BLaER1 treated with 17β-estradiol and CSF1 and Interleukin-3, amounts not matched to agents 10 nM and 100 nM (cell line): ENCODE data around the gene NOS1AP.

Source experiments
- H3K27ac ChIP-seq, 11 experiments: shearing (Covaris generic); formaldehyde crosslinking; 2 replicates each; pipeline ENCODE4 v1.8.1; 2022
- H3K27me3 ChIP-seq, 11 experiments: shearing (Covaris generic); formaldehyde crosslinking; 2 replicates each; pipeline ENCODE4 v1.8.1; 2022
- H3K36me3 ChIP-seq, 11 experiments: shearing (Covaris generic); formaldehyde crosslinking; 2 replicates each; pipeline ENCODE4 v1.8.1; 2022
- H3K4me1 ChIP-seq, 10 experiments: shearing (Covaris generic); formaldehyde crosslinking; 2 replicates each; pipeline ENCODE4 v1.8.1; 2022
- H3K4me2 ChIP-seq, 11 experiments: shearing (Covaris generic); formaldehyde crosslinking; 2 replicates each; pipeline ENCODE4 v1.8.1; 2022
- H3K4me3 ChIP-seq, 10 experiments: shearing (Covaris generic); formaldehyde crosslinking; 2 replicates each; pipeline ENCODE4 v1.8.1; 2022
- H3K9ac ChIP-seq, 11 experiments: shearing (Covaris generic); formaldehyde crosslinking; 2 replicates each; pipeline ENCODE4 v1.8.1; 2022
- H3K9me3 ChIP-seq, 11 experiments: shearing (Covaris generic); formaldehyde crosslinking; replicated peaks in 1 of 11; 2 replicates each; pipeline ENCODE4 v1.8.1; 2022
- H4K20me1 ChIP-seq, 11 experiments: shearing (Covaris generic); formaldehyde crosslinking; 2 replicates each; pipeline ENCODE4 v1.8.1; 2022
- Cebpa-rat ChIP-seq, 11 experiments: shearing (Covaris generic); IDR thresholded peaks; 2 replicates each; pipeline ENCODE4 v1.8.1; 2022

Gene NOS1AP

DNA sequence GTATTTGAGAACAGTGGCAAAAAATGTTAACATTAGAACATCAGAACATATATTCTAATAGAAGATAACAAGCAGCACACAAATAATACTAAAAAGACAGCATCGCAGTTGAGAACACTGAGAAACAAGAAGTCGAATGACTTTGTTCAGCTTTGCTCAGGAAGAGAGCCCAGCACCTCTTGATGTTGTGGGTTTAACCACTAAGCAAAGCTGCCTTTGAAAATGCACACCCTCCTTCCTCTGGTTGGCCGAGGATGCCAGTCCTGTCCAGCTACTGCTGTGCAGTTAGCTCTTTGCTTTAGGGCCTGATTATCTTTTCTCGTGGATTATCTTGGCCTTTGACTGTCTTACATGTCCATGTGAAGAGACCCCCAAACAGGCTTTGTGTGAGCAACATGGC lies 246.7 kb downstream of the NOS1AP start:
- Histone ChIP-seq H3K4me1 (peaks cover 0 to 2% (median 0%) of the 10 kb centered on the region in 10 experiments; a peak in 8 of 20 replicates), H3K36me3 (no peaks in the 10 kb centered on the region), H3K9me3 (no peaks in the 10 kb centered on the region; a peak in 1 of 22 replicates), H3K27ac (no peak overlapping the region), H3K4me2 (no peak overlapping the region), H3K9ac (no peak overlapping the region), H3K27me3 (no peaks in the 10 kb centered on the region), H3K4me3 (no peak overlapping the region), H4K20me1 (no peaks in the 10 kb centered on the region)
- TF ChIP-seq Cebpa-rat (IDR thresholded peaks at IDR 0.05), result no peak

DNA sequence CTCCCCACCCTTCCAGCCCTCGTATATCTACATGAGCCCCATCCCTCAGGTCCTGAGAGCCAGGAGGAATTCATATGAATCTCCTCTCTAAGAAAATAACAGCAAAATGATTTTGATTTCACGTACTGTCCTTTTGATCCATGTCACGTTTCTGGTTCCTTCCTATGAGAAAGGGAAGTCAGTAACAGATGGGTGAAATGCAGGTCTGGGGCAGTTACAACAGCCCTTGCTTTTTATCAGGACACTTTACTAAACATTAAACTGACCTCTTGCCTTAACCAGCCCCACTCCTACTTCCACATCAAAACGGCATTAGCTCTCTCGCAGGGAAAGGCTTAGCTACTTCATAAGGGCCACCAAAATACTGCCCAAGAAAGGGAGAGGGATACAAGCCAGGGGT lies 248.1 kb downstream of the NOS1AP start:
- no peaks in the 10 kb centered on the region for H3K4me1 ChIP-seq
- H3K36me3 ChIP-seq, result no peaks in the 10 kb centered on the region
- H4K20me1 ChIP-seq, result no peaks in the 10 kb centered on the region
- TF ChIP-seq Cebpa-rat (IDR thresholded peaks at IDR 0.05), result no peak
- no peak overlapping the region for H3K27ac ChIP-seq
- no peak overlapping the region for H3K9ac ChIP-seq
- H3K4me2 ChIP-seq, result no peak overlapping the region
- no peak overlapping the region for H3K4me3 ChIP-seq
- no peaks in the 10 kb centered on the region; a peak in 1 of 22 replicates for H3K9me3 ChIP-seq
- no peaks in the 10 kb centered on the region for H3K27me3 ChIP-seq

DNA sequence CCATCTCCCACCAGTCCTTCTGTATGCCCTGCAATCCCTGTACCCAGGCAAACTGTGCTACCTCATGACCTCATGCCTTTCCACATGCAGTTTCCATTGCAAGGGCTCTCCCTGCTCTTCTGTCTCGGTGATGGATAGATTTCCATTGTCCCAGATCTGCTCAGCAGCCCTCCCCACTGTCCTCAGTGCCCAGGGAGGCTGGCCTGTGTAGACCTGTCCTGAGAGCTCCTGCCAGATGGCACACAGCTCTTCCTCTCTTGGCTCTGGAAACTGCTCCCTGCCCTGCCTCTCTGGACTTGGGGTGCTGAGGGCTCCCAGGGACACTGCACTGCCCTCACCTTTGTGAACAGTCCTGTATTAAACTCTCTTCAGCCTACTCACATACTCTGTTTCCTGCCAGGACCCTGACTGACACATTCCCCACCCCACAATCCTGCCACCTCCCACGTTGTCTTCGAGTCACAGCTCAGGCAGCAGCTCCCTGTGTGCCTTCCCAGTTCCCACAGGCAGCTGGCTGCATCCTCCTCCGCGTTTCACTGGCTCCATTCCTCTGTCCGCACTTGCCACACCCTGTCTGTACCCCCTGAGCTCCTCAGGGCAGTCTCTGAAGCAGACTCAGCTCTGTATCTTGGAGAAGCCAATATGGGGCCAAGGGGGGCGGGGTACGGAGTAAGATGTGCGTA lies 250.1 kb downstream of the NOS1AP start:
- Histone ChIP-seq H3K9ac (no peak overlapping the region), H3K27ac (no peak overlapping the region), H3K4me3 (no peak overlapping the region), H3K9me3 (no peaks in the 10 kb centered on the region; a peak in 1 of 22 replicates), H3K27me3 (no peaks in the 10 kb centered on the region), H3K36me3 (no peaks in the 10 kb centered on the region), H4K20me1 (no peaks in the 10 kb centered on the region), H3K4me2 (no peak overlapping the region), H3K4me1 (no peaks in the 10 kb centered on the region)
- no peak for TF ChIP-seq Cebpa-rat (IDR thresholded peaks at IDR 0.05)

DNA sequence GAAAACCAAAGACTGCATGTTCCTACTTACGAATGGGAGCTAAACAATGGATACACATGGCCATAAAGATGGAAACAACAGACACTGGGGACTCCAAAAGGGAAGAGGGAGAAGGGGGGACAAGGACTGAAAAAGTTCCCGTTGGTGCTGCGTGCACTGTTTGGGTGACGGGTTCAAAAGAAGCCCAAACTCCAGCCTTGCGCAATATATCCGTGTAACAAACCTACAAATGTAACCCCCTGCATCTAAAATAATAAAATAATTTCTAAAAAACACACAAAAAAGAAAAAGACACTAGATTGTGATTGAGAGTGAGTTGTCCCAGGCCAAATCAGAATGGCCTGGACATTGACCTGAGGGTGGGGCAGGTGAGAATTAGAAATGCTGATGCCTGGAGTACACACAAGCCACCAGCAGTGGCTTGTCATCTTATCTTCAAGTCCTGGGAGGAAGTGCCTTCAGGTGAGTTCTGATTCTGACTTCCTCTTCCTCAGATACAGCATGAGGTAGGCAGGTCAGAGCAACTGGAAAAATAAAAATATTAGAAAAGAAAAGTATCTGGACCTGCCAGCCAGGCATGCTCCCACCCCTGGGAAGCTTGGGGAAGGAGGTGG lies 252.4 kb downstream of the NOS1AP start:
- H3K4me1 ChIP-seq, result peaks cover 0 to 9% (median 0%) of the 10 kb centered on the region in 10 experiments; a peak in 6 of 20 replicates
- H3K4me3 ChIP-seq, result no peak overlapping the region
- H3K9ac ChIP-seq, result no peak overlapping the region
- H3K9me3 ChIP-seq, result no peaks in the 10 kb centered on the region; a peak in 1 of 22 replicates
- H4K20me1 ChIP-seq, result no peaks in the 10 kb centered on the region
- H3K4me2 ChIP-seq, result no peak overlapping the region
- no peaks in the 10 kb centered on the region for H3K27me3 ChIP-seq
- TF ChIP-seq Cebpa-rat (IDR thresholded peaks at IDR 0.05), result peak in 7 of 11 experiments; percentile 18 to 72 (median 45); a peak in 8 of 22 replicates
- no peak overlapping the region for H3K27ac ChIP-seq
- H3K36me3 ChIP-seq, result no peaks in the 10 kb centered on the region

DNA sequence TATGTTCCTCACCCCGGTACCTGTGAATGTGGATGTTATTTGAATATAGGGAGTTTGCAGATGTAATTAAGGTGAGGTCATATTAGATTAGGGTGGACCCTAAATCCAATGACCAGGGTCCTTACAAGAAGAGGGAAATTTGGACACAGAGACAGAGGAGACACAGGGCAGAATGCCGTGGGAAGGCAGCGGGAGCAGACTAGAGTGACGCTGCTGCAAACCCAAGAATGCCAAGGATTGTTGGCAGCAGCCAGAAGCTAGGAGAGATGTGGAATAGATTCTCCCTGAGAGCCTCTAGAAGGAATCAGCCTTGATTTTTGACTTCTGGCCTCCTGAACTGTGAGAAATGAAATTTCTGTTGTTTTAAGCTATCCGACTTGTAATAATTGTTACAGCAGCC lies 253.5 kb downstream of the NOS1AP start:
- no peaks in the 10 kb centered on the region for H4K20me1 ChIP-seq
- H3K4me3 ChIP-seq, result no peak overlapping the region
- no peak overlapping the region for H3K27ac ChIP-seq
- H3K9me3 ChIP-seq, result no peaks in the 10 kb centered on the region; a peak in 1 of 22 replicates
- TF ChIP-seq Cebpa-rat (IDR thresholded peaks at IDR 0.05), result no peak
- H3K4me2 ChIP-seq, result no peak overlapping the region
- peaks cover 0 to 21% (median 0%) of the 10 kb centered on the region in 10 experiments; a peak in 7 of 20 replicates for H3K4me1 ChIP-seq
- no peaks in the 10 kb centered on the region for H3K27me3 ChIP-seq
- H3K9ac ChIP-seq, result no peak overlapping the region
- no peaks in the 10 kb centered on the region for H3K36me3 ChIP-seq

DNA sequence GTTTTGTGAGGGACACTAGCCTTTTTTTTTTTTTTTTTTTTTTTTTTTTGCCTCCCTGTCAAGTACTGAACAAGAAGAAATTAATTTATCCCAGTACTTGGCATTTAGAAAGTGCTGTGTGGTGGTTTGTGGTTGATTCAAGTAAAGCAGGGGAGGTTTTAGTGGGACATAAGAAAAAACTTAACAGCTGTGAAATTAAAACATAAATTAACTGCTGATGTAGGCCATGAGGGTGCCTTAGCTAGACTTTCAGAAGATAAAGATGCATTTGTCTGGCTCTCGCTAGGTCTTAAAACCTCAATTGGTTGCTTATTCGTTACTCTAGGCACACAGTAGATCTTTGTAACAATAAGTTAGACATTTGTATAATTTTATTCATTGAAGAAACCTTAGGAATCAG lies 254.9 kb downstream of the NOS1AP start:
- Histone ChIP-seq H3K36me3 (no peaks in the 10 kb centered on the region), H4K20me1 (no peaks in the 10 kb centered on the region), H3K4me2 (no peak overlapping the region), H3K9ac (no peak overlapping the region), H3K27me3 (no peaks in the 10 kb centered on the region), H3K4me1 (peaks cover 0 to 29% (median 0%) of the 10 kb centered on the region in 10 experiments; a peak in 7 of 20 replicates), H3K27ac (no peak overlapping the region), H3K9me3 (no peaks in the 10 kb centered on the region; a peak in 1 of 22 replicates), H3K4me3 (no peak overlapping the region)
- TF ChIP-seq Cebpa-rat (IDR thresholded peaks at IDR 0.05), result no peak

DNA sequence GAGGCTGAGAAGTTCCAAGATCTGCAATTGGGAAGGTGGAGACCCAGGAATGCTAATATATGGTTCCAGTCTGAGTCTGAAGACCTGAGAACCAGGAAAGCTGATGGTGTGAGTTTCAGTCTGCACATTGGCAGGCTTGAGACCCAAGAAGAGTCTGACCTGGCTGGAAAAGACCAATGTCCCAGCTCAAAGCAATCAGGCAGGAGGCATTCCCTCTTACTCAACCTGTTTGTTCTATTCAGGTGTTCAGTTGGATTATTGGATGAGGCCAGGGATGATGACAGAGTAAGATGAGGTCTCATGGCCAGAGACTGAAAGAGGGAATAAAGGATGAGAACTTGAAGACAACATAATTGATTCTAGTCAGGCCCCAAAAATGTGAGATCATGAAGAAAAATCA lies 257.1 kb downstream of the NOS1AP start:
- Histone ChIP-seq H3K36me3 (no peaks in the 10 kb centered on the region), H4K20me1 (no peaks in the 10 kb centered on the region), H3K4me2 (peak overlapping the region in 3 of 11 experiments; percentile 44 to 52 (median 49); a peak in 5 of 22 replicates), H3K4me3 (no peak overlapping the region), H3K9me3 (no peaks in the 10 kb centered on the region), H3K27ac (peak overlapping the region in 2 of 11 experiments; percentile 33 to 51; a peak in 3 of 22 replicates), H3K4me1 (peaks cover 0 to 29% (median 0%) of the 10 kb centered on the region in 10 experiments; a peak in 7 of 20 replicates), H3K27me3 (no peaks in the 10 kb centered on the region), H3K9ac (no peak overlapping the region)
- no peak for TF ChIP-seq Cebpa-rat (IDR thresholded peaks at IDR 0.05)

DNA sequence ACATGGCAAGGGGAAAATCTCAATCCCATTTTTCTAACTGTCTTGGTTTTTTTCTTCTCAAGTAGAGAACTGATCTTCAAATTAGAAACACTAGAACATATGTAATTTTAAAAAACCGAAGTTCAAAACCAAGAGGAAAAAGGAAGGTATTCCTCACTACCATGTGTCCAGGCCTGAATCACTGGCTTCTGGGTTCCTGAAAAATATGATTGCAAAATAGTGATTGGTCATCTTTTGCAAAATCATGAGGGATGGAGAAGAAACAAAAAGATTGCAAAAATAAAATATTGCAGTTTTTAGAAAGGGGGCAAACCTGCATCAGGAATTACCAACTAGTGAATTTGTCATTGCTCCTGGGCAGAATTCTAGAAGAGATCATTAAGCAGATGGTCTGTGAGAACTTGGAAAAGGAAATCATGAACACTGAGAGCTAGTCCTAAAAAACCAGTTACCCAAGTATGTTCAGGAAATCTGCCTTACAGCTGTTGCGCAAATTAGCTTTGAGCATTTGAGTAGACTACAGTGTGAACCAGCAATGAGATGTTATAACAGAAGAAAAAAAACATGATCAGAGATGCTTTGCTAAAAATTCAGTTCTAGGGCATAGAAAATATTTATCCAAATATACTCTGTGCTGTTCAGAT lies 257.8 kb downstream of the NOS1AP start:
- peak overlapping the region in 4 of 11 experiments; percentile 6 to 52 (median 46); a peak in 6 of 22 replicates for H3K4me2 ChIP-seq
- H3K27me3 ChIP-seq, result no peaks in the 10 kb centered on the region
- no peaks in the 10 kb centered on the region for H3K9me3 ChIP-seq
- H3K4me1 ChIP-seq, result peaks cover 0 to 29% (median 0%) of the 10 kb centered on the region in 10 experiments; a peak in 7 of 20 replicates
- no peaks in the 10 kb centered on the region for H4K20me1 ChIP-seq
- peak overlapping the region in 2 of 11 experiments; percentile 33 to 51; a peak in 4 of 22 replicates for H3K27ac ChIP-seq
- no peak overlapping the region for H3K9ac ChIP-seq
- 0 out of 22 replicates have a peak, but pooled peaks of 1 of the 11 experiments have one; percentile 14 for TF ChIP-seq Cebpa-rat (IDR thresholded peaks at IDR 0.05)
- H3K4me3 ChIP-seq, result no peak overlapping the region
- no peaks in the 10 kb centered on the region for H3K36me3 ChIP-seq

DNA sequence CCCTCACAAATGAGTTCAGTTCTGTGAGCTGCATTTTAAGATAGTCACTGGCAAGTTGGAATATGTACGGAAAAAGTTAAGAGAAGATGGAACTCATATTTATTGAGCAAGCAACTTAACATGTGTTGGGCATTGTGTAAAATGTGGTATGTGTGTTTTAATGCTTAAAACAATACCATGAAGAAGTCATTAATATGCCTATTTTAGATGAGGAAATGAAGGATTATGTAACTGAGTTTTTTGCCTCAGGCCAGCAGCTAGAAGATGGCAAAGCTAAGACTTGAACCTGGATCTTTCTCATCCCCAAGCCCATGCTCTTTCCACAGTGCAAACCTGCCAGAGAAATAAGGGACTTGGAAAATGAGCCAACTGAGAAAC lies 258.3 kb downstream of the NOS1AP start:
- Histone ChIP-seq H4K20me1 (no peaks in the 10 kb centered on the region), H3K27ac (peak overlapping the region in 2 of 11 experiments; percentile 33 to 36; a peak in 4 of 22 replicates), H3K4me3 (no peak overlapping the region), H3K9me3 (no peaks in the 10 kb centered on the region), H3K4me1 (peaks cover 0 to 29% (median 0%) of the 10 kb centered on the region in 10 experiments; a peak in 7 of 20 replicates), H3K27me3 (no peaks in the 10 kb centered on the region), H3K9ac (no peak overlapping the region), H3K4me2 (peak overlapping the region in 4 of 11 experiments; percentile 6 to 52 (median 46); a peak in 6 of 22 replicates), H3K36me3 (no peaks in the 10 kb centered on the region)
- no peak for TF ChIP-seq Cebpa-rat (IDR thresholded peaks at IDR 0.05)
